ENCODE data around the gene SEPTIN11.
"Not testable (repeated sequence)": the region's sequence is repeated elsewhere in the genome, so short reads cannot be mapped to it uniquely, and the experiment has no call there.

Gene SEPTIN11

DNA sequence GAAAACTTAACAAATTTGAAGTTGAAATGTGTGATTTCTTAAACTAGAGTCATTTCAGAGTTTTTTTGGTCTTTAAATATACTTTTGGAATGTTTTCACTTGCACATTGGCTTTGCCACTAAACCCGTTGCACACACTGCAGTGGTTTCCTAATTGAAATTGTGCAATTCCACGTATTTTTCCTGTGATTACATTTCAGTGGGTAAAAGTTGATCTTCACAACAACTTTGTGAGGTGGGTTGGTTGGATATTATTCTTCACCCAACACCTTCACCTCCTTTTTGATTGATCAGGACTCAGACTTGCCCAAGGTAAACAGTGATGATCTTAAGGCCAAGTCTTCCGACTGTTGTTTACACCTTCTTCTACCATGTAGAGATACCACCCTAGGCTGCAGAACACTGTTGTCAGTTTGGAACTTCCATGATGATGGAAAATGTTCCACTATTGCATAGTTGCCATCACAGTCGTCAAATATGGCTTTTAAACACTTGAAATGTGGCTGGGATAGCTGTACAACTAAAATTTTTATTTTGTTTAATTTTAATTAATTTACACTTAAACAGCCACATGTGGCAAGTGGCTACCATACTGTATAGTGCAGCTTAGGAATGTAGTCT, 13.7 kb downstream of the SEPTIN11 start:
- no peak overlapping the region for H3K14ac ChIP-seq (ENCODE audit: low read length)
- no peaks in the 10 kb centered on the region for H3K9me3 ChIP-seq (replicated peaks in 1 of 2; ENCODE audit: control insufficient read depth in 2 of 2, insufficient read depth in 1 of 2, low read depth in 1 of 2, low read length in 2 of 2)
- H3K27ac ChIP-seq (replicated peaks; ENCODE audit: low read length): no peak overlapping the region
- no peak overlapping the region for H2BK120ac ChIP-seq (ENCODE audit: low read depth, low read length)
- H3K4me1 ChIP-seq (ENCODE audit: control insufficient read depth in 2 of 2, insufficient read depth in 1 of 2, low read depth in 1 of 2, low read length in 2 of 2): peaks cover 2 to 18% of the 10 kb centered on the region in 2 donors
- no peak overlapping the region for H2BK5ac ChIP-seq (ENCODE audit: low read length)
- no peak for DNase-seq (ENCODE audit: low spot score)
- H3K27me3 ChIP-seq (ENCODE audit: control insufficient read depth in 3 of 3, insufficient read depth in 3 of 3, low read depth in 1 of 3, low read length in 3 of 3): no peaks in the 10 kb centered on the region
- H4K8ac ChIP-seq (ENCODE audit: low read depth, low read length): no peak overlapping the region
- no peak overlapping the region for H2AK5ac ChIP-seq (ENCODE audit: low read depth, low read length)
- no peak overlapping the region for H2BK15ac ChIP-seq (ENCODE audit: low read length)
- H2AFZ ChIP-seq (ENCODE audit: low read length): no peak overlapping the region
- H3K4me2 ChIP-seq (ENCODE audit: insufficient read depth, low read length, poor library complexity, severe bottlenecking): no peak overlapping the region
- no peak overlapping the region for H3K9ac ChIP-seq (ENCODE audit: low read depth, low read length, poor library complexity)
- no peaks in the 10 kb centered on the region for H3K79me1 ChIP-seq (ENCODE audit: low read depth, low read length)
- H3K4ac ChIP-seq (ENCODE audit: low read length): no peak overlapping the region
- H3K18ac ChIP-seq (ENCODE audit: low read length): no peak overlapping the region
- no peak overlapping the region for H4K91ac ChIP-seq (ENCODE audit: low read depth, low read length, poor library complexity)
- no peak overlapping the region for H3K23ac ChIP-seq (ENCODE audit: low read depth, low read length, poor library complexity)
- peaks cover 0 to 21% of the 10 kb centered on the region in 2 donors for H3K36me3 ChIP-seq (replicated peaks in 1 of 2; ENCODE audit: control insufficient read depth in 2 of 2, insufficient read depth in 2 of 2, low read length in 2 of 2)
- no peak overlapping the region for H2BK12ac ChIP-seq (ENCODE audit: low read length)
- H3K4me3 ChIP-seq (ENCODE audit: low read length in 2 of 2): no peak overlapping the region
- no CpG with 5 or more reads among the region's 4 CpGs for WGBS, 2 donors (ENCODE audit: extremely low coverage in 2 of 2, insufficient read length in 2 of 2, insufficient replicate concordance in 1 of 2)

DNA sequence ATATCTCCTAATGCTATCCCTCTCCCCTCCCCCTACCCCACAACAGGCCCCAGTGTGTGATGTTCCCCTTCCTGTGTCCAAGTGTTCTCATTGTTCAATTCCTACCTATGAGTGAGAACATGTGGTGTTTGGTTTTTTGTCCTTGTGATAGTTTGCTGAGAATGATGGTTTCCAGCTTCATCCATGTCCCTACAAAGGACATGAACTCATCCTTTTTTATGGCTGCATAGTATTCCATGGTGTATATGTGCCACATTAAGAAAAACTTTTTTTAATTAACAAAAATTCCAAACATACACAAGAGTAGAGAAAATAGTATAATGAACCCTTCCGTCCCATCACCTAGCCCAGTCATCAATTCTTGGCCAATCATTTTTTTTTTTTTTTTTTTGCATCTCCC, 14.4 kb downstream of the SEPTIN11 start:
- H3K9me3 ChIP-seq (replicated peaks in 1 of 2; ENCODE audit: control insufficient read depth in 2 of 2, insufficient read depth in 1 of 2, low read depth in 1 of 2, low read length in 2 of 2); H2BK12ac ChIP-seq (ENCODE audit: low read length); H4K91ac ChIP-seq (ENCODE audit: low read depth, low read length, poor library complexity); H3K9ac ChIP-seq (ENCODE audit: low read depth, low read length, poor library complexity); H3K4me2 ChIP-seq (ENCODE audit: insufficient read depth, low read length, poor library complexity, severe bottlenecking); H4K8ac ChIP-seq (ENCODE audit: low read depth, low read length); H3K27ac ChIP-seq (replicated peaks; ENCODE audit: low read length); H3K4me3 ChIP-seq (ENCODE audit: low read length in 2 of 2); H2BK15ac ChIP-seq (ENCODE audit: low read length); H3K27me3 ChIP-seq (ENCODE audit: control insufficient read depth in 3 of 3, insufficient read depth in 3 of 3, low read depth in 1 of 3, low read length in 3 of 3); H2BK5ac ChIP-seq (ENCODE audit: low read length); DNase-seq (ENCODE audit: low spot score); H2AFZ ChIP-seq (ENCODE audit: low read length); H2AK5ac ChIP-seq (ENCODE audit: low read depth, low read length); H2BK120ac ChIP-seq (ENCODE audit: low read depth, low read length); H3K23ac ChIP-seq (ENCODE audit: low read depth, low read length, poor library complexity); H3K79me1 ChIP-seq (ENCODE audit: low read depth, low read length); H3K18ac ChIP-seq (ENCODE audit: low read length); H3K4ac ChIP-seq (ENCODE audit: low read length); H3K14ac ChIP-seq (ENCODE audit: low read length): not testable (repeated sequence)
- Histone ChIP-seq H3K4me1 (ENCODE audit: control insufficient read depth in 2 of 2, insufficient read depth in 1 of 2, low read depth in 1 of 2, low read length in 2 of 2) (peaks cover 2 to 18% of the 10 kb centered on the region in 2 donors), H3K36me3 (replicated peaks in 1 of 2; ENCODE audit: control insufficient read depth in 2 of 2, insufficient read depth in 2 of 2, low read length in 2 of 2) (peaks cover 0 to 16% of the 10 kb centered on the region in 2 donors)
- WGBS, 2 donors (ENCODE audit: extremely low coverage in 2 of 2, insufficient read length in 2 of 2, insufficient replicate concordance in 1 of 2): no CpG with 5 or more reads among the region's 1 CpG

GRCh38 chr4:76964769-76965168, 15.2 kb downstream of the SEPTIN11 start:
- WGBS, 2 donors (ENCODE audit: extremely low coverage in 2 of 2, insufficient read length in 2 of 2, insufficient replicate concordance in 1 of 2): no CpG with 5 or more reads among the region's 1 CpG

GRCh38 chr4:76965866-76966579, 16.5 kb downstream of the SEPTIN11 start:
- Histone ChIP-seq H3K27me3 (ENCODE audit: control insufficient read depth in 3 of 3, insufficient read depth in 3 of 3, low read depth in 1 of 3, low read length in 3 of 3) (no peaks in the 10 kb centered on the region), H3K4me2 (ENCODE audit: insufficient read depth, low read length, poor library complexity, severe bottlenecking) (no peak overlapping the region), H3K9ac (ENCODE audit: low read depth, low read length, poor library complexity) (no peak overlapping the region), H2AK5ac (ENCODE audit: low read depth, low read length) (no peak overlapping the region), H2BK12ac (ENCODE audit: low read length) (no peak overlapping the region), H3K14ac (ENCODE audit: low read length) (no peak overlapping the region), H2AFZ (ENCODE audit: low read length) (peak overlapping the region; percentile 17), H3K36me3 (replicated peaks in 1 of 2; ENCODE audit: control insufficient read depth in 2 of 2, insufficient read depth in 2 of 2, low read length in 2 of 2) (peaks cover 0 to 10% of the 10 kb centered on the region in 2 donors), H3K79me1 (ENCODE audit: low read depth, low read length) (no peaks in the 10 kb centered on the region), H3K9me3 (replicated peaks in 1 of 2; ENCODE audit: control insufficient read depth in 2 of 2, insufficient read depth in 1 of 2, low read depth in 1 of 2, low read length in 2 of 2) (no peaks in the 10 kb centered on the region), H3K4me3 (ENCODE audit: low read length in 2 of 2) (no peak overlapping the region), H4K8ac (ENCODE audit: low read depth, low read length) (no peak overlapping the region), H2BK120ac (ENCODE audit: low read depth, low read length) (peak overlapping the region; percentile 85), H3K4me1 (ENCODE audit: control insufficient read depth in 2 of 2, insufficient read depth in 1 of 2, low read depth in 1 of 2, low read length in 2 of 2) (peaks cover 4 to 16% of the 10 kb centered on the region in 2 donors), H2BK5ac (ENCODE audit: low read length) (no peak overlapping the region), H3K27ac (replicated peaks; ENCODE audit: low read length) (peak overlapping the region; percentile 29), H3K18ac (ENCODE audit: low read length) (no peak overlapping the region), H4K91ac (ENCODE audit: low read depth, low read length, poor library complexity) (no peak overlapping the region), H3K4ac (ENCODE audit: low read length) (no peak overlapping the region), H3K23ac (ENCODE audit: low read depth, low read length, poor library complexity) (no peak overlapping the region), H2BK15ac (ENCODE audit: low read length) (no peak overlapping the region)
- no CpG with 5 or more reads among the region's 2 CpGs for WGBS, 2 donors (ENCODE audit: extremely low coverage in 2 of 2, insufficient read length in 2 of 2, insufficient replicate concordance in 1 of 2)
- DNase-seq (ENCODE audit: low spot score): no peak

More at GRCh38 chr4:76964769-76965168, 15.2 kb downstream of the SEPTIN11 start:
- Histone ChIP-seq H3K23ac (ENCODE audit: low read depth, low read length, poor library complexity) (no peak overlapping the region), H4K8ac (ENCODE audit: low read depth, low read length) (no peak overlapping the region), H2BK15ac (ENCODE audit: low read length) (no peak overlapping the region), H2BK120ac (ENCODE audit: low read depth, low read length) (no peak overlapping the region), H3K9ac (ENCODE audit: low read depth, low read length, poor library complexity) (no peak overlapping the region), H3K27me3 (ENCODE audit: control insufficient read depth in 3 of 3, insufficient read depth in 3 of 3, low read depth in 1 of 3, low read length in 3 of 3) (no peaks in the 10 kb centered on the region), H3K14ac (ENCODE audit: low read length) (no peak overlapping the region), H2BK5ac (ENCODE audit: low read length) (no peak overlapping the region), H3K4me2 (ENCODE audit: insufficient read depth, low read length, poor library complexity, severe bottlenecking) (no peak overlapping the region), H3K4me1 (ENCODE audit: control insufficient read depth in 2 of 2, insufficient read depth in 1 of 2, low read depth in 1 of 2, low read length in 2 of 2) (peaks cover 4 to 17% of the 10 kb centered on the region in 2 donors), H3K9me3 (replicated peaks in 1 of 2; ENCODE audit: control insufficient read depth in 2 of 2, insufficient read depth in 1 of 2, low read depth in 1 of 2, low read length in 2 of 2) (no peaks in the 10 kb centered on the region), H4K91ac (ENCODE audit: low read depth, low read length, poor library complexity) (no peak overlapping the region), H2BK12ac (ENCODE audit: low read length) (no peak overlapping the region), H3K27ac (replicated peaks; ENCODE audit: low read length) (no peak overlapping the region), H3K79me1 (ENCODE audit: low read depth, low read length) (no peaks in the 10 kb centered on the region), H3K36me3 (replicated peaks in 1 of 2; ENCODE audit: control insufficient read depth in 2 of 2, insufficient read depth in 2 of 2, low read length in 2 of 2) (peaks cover 0 to 10% of the 10 kb centered on the region in 2 donors), H3K18ac (ENCODE audit: low read length) (no peak overlapping the region), H2AFZ (ENCODE audit: low read length) (no peak overlapping the region), H3K4ac (ENCODE audit: low read length) (no peak overlapping the region), H2AK5ac (ENCODE audit: low read depth, low read length) (no peak overlapping the region), H3K4me3 (ENCODE audit: low read length in 2 of 2) (no peak overlapping the region)
- no peak for DNase-seq (ENCODE audit: low spot score)
